GM19035 (cell line): ENCODE results near the gene DEFB129.
"Not testable (repeated sequence)": the region's sequence is repeated elsewhere in the genome, so short reads cannot be mapped to it uniquely, and the experiment has no call there.

Experiments
- ATAC-seq: cut with Tn5 transposase; IDR thresholded peaks from one replicate; pipeline ENCODE4 v1.9.1; 2021; ENCODE audit not compliant: unreplicated experiment

DEFB129 gene, protein sequence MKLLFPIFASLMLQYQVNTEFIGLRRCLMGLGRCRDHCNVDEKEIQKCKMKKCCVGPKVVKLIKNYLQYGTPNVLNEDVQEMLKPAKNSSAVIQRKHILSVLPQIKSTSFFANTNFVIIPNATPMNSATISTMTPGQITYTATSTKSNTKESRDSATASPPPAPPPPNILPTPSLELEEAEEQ

DNA sequence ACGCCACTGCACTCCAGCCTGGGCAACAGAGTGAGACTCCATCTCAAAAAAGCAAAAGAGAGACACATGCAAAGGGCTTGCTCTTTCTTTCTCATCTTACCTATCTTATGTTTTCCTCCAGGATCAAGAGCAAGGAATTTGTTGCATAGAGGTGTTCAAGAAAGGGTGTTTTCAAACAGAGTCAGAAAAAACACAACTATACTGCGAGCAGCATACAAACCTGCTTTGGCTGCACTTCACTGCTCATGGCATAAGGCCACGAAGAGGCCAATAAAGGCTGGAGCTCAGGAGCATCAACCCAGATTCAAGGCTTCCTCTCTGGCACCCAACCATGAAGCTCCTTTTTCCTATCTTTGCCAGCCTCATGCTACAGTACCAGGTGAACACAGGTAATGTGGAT is at the start of gene DEFB129:
TSS of gene DEFB129 (plus strand) at position 301 of the 400 bp plus-strand sequence. CDS start at position 332, 31 bp downstream.
- no peak for ATAC-seq

DNA sequence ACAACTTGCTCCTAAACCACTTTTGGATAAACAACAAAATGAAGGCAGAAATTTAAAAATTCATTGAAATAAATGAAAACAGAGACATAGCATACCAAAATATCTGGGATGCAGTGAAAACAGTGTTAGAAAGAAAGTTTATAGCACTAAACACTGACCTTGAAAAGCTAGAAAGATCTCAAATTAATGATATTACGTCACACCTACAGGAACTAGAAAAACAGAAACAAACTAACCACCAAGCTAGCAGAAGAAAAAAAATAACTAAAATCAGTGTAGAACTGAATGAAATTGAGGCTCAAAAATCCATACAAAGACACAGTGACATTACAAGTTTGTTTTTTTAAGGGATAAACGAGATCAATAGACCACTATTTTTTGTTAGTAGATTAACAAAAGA is 42.8 kb upstream of the DEFB129 start:
- ATAC-seq, result no peak

DNA sequence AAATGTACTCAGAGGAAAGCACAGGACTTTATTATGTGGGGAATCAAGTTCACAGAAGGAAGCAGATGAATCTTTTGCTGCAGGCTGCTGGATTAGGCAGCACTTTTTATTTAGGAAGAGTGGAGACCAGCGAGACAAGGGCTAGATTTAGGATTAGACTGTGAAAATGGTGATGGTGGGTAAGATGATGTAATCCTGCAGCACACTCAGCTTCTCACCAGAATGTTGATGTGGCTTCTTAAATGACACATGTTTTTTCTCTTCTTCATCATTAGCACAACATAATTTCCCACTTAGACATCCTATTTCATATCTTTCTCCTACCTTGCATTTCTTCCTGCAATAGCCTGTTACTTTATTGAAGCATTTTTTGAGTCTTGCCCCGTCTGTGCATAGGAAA is 39.3 kb upstream of the DEFB129 start:
- no peak for ATAC-seq

DNA sequence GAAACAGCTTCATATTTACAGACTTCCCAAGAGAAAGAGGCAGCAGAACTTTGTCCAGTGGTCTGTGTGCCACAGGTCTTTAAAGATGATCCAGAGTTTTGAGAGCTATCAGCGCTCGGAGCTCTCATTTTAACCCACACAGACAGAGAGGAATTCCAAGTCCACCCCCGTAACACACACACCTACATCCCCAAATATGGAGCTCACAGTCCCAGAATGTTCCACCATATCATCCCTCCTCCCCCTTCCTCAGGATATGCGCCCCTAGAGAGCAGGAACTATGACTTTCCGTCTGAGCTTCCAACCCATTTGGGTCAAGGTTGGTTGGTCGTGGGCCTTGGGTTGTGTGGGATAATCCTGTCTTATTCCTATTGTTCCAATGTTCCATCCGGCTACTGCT is 37.4 kb upstream of the DEFB129 start, which contains the start of gene DEFB128:
TSS of gene DEFB128 (minus strand) at position 101 of the 400 bp plus-strand sequence. CDS start at position 13, 88 bp downstream.
- ATAC-seq, result no peak

DNA sequence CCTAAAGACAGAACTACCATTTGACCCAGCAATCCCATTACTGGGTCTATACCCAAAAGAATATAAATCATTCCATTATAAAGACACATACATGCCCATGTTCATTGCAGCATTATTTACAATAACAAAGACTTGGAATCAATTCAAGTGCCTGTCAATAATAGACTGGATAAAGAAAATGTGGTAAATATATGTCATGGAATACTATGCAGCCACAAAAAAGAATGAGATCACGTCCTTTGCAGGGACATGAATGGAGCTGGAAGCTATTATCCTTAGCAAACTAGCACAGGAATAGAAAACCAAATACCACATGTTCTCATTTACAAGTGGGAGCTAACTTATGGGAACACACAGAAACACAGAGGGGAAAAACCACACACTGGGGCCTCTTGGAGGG is 28.8 kb upstream of the DEFB129 start:
- no peak for ATAC-seq

DNA sequence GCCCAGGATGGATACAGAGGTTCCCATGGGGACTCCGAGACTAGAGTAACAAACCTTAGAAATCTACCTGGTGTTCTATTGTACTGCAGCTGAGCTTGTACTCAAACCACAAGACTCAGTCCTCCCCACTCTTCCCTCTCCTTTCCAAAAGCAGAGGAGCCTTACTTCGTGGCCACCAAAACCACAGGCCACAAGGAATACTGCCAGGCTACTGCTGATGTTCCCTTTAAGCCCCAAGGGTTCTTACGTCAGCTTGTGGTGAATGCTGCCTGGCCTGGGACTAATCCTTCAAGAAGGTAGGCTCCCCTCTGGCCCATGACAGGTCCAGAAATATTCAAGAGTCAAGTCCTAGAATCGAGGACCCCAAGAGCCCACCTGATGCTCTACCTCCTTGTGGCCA is 27.1 kb upstream of the DEFB129 start:
- ATAC-seq, result no peak

DNA sequence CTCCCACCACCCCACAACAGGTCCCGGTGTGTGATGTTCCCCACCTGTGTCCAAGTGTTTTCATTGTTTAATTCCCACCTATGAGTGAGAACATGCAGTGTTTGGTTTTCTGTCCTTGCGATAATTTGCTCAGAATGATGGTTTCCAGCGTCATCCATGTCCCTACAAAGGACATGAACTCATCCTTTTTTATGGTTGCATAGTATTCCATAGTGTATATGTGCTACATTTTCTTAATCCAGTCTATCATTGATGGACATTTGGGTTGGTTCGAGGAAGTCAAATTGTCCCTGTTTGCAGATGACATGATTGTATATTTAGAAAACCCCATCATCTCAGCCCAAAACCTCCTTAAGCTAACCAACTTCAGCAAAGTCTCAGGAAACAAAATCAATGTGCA is 23.4 kb upstream of the DEFB129 start:
- ATAC-seq, result not testable (repeated sequence)

DNA sequence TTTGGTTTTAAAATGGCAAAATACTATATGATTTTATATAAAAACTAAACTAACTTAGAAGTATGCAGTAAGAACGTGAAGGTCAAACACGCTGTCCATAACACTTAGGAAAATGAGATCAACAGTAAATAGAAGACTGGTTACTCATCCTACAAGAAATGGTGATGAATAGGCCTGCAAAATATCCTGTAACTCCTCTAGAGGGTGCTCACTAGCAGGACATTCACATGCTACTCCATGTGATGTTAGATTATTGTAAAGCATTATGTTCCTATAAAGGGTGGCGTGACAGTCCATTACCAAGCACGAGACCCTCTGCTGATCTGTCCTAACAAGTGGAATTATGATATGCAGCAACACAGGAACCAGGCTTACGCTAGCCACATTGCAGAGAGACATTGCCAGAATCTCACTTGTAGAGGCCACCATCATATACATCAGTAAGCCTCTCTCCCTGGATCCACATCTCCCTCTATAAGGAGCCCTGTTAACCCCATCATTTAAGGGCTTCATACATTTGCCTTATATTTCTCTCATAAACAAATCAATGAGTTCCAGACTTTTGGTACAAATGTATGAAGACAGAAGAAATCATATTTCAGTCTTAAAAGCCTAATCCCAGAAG is 18.0 kb upstream of the DEFB129 start:
- ATAC-seq, result no peak

DNA sequence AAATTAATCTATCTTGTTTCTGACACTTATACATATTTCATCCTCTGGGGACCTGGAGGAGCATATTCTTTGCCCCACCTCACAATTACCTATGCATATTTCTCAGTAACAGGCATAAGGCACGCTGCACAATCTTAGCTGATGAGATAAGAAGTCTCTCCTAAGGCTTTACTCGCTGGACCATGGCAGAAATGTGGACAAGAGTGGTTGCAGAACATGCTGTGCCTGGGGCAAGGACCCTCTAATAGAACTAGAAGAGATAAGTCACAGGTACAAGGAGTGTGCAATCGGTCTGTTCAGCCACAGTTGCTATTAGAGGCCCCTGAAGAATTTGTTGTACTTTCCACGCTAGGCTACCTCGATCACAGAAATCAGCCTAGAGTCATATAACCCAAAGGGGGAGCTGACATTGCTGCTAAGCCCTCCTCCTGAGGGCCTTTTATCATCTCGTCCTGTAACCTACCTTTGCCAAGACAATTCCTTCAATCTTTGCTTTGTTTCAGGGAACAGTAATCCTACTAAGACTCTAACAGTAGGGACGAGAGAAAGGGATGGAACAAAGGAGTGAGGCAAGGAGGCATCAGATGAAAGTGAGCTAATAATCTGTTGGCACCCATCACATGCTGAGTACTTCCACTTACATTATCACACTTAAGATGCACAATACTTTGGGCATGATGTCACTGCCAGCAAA is 16.1 kb upstream of the DEFB129 start:
- ATAC-seq, result no peak

DNA sequence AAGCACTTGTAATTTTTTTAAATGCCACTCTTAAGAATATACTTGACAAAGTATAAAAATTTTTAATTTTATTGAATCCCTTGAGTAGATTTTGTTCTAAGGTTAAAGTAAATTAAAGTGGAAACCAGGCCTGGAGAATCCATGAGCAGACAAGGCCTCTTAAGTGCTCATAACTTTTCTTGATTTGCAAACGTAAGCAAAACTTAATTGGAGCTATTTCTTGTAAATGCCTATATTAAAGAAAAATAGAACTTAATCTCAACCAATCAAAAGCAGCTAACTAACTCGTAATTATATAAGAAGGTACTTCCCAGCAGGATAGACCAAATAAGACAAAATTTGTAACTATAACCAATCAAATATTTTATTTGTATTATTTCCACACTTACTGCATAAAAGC is 12.7 kb upstream of the DEFB129 start:
- ATAC-seq, result no peak

DNA sequence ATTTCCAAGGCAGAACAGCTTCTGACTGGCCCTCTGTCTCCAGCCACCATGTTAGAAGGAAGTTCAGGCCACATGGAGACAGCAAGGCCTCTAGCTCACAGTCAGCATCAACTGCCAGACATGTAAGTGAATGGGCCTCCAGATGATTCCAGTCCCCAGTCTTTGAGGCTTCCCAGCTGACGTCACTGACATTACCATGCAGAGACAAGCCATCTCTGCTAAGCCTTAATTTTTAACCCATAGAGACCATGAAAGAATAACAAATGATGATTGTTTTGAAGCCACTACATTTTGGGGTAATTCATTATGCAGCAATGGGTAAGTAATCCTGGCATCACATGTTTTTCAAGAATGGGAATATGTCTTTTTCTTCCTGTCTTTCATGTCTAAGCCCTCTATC is 11.3 kb upstream of the DEFB129 start:
- no peak for ATAC-seq

DNA sequence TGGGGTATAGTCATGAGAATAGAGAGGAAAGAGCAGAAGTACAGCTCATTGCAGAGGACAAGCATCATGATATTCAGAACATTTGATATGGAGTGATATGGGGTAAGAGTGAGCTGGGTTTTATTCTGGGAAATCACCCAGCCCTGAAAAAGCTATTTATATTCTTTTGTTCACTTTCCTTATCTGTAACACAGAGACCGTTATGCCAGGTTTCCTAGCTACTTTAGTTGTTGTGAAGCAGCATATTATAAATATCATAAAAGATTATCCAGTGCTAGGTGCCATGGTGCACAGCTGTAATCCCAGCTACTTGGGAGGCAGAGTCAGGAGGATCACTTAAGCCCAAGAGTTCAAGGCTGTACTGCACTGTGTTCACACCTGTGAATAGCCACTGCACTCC is 9.8 kb upstream of the DEFB129 start:
- no peak for ATAC-seq

DNA sequence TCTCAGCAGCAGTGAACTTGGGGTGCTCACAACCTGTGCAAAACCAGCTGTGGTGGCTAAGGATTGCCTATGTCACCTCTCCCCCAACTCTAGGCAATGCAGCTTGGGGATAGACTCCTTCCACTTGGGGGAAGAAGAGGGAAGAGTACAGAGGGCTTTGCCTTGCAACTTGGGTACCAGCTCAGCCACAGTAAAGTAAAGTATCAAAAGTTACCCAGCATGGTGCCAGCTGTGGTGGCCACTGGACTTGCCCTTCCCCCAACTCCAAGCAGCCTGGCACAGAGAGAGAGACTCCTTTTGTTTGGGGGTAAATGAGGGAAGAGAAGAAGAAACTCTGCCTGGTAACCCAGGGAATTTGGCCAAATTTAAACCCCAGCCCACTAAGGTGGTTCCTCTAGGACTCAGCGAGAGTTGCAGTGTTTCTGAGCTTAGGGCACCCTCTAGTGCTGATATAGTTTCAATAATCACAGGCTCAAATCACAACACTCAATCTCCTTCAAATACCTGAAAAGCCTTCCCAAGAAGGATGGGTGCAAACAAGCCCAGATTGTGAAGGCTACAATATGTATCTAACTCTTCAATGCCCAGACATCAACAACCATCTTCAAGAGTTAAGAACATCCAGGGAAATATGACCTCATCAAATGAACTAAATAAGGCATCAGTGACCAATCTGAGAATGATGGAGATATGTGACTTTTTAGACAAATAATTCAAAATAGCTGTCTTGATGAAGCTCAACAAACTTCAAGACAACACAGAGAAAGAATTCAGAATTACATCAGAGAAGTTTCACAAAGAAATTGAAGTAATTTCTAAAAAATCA is 7.6 kb upstream of the DEFB129 start:
- no peak for ATAC-seq

DNA sequence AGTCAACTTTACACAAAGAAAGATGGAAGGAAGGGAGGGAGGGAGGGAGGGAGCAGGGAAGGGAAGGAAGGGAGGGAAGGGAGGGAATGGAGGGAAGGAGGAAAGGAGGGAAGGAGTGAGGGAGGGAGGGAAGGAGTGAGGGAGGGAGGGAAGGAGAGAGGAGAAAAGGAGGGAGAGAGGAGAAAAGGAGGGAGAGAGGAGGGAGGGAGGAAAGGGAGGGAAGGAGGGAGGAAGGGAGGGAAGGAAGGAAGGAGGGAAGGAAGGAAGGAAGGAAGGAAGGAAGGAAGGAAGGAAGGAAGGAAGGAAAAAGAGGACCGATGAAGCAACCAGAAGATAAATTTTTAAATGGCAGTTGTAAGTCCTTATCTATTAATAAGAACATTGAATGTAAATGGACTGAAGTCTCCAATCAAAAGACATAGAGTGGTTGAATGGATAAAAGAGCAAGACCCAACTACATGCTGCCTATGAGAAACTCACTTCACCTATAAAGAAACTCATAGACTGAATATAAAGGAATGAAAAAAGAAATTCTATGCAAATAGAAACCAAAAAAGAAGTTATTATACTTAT is 5.7 kb upstream of the DEFB129 start:
- ATAC-seq, result no peak

DNA sequence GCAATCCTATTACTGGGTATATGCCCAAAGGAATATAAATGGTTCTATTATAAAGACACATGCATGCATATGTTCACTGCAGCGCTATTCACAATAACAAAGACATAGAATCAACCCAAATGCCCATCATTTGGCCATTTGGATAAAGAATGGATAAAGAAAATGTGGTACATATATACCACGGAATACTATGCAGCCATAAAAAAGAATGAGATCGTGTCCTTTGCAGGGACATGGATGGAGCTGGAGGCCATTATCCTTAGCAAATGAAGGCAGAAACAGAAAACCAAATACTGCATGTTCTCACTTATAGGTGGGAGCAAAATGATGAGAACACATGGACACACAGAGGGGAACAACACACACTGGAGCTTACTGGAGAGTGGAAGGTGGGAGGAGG is 1.2 kb upstream of the DEFB129 start:
- ATAC-seq, result not testable (repeated sequence)

DNA sequence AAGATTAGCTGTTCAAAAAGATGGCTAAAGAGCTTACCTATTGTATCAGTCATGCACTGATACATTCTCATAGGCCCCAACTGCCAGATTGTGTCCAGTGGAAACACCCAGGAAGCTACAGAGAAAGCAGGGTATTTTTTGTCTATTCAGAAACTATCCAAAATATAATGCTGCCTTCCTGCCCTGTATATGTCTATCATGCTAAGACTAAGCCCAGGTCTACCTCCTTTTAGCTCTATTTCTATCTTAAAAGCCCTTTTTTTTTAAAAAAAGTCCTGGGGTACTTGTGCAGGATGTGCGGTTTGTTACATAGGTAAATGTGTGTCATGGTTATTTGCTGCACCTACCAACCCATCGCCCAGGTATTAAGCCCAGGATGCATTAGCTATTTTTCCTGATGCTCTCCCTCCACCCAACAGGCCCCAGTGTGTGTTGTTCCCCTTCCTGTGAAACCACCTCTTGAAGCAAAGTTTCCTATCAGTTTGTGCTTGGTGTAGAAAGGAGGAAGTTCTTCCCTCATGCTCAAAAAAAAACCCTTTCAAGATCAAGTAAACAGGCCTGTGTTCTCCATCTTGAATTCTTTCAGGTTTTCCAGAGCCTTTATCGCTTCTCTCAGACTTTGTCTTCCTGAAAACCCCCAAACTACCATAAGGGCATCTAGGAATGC is 514 bp downstream of the DEFB129 start:
- ATAC-seq, result no peak

DNA sequence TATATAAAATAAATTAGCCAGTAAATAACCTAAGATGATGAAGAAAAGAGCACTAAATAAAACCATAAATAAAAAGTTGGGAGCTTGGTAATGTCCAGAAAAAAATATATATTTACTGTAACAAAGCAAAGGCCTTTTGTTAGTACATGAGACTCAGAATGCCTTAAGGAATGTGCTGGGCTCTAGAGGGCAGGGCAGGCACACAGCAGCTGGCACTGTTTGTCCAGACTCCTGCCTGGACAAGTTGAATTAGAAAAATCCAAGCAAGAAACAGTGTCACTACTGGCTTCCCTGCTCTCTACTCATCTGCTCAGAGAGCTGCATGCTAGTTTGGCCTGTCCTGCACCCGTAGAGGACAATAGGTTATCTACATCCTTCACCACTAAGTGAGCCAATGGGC is 8.8 kb downstream of the DEFB129 start:
- ATAC-seq, result no peak

DNA sequence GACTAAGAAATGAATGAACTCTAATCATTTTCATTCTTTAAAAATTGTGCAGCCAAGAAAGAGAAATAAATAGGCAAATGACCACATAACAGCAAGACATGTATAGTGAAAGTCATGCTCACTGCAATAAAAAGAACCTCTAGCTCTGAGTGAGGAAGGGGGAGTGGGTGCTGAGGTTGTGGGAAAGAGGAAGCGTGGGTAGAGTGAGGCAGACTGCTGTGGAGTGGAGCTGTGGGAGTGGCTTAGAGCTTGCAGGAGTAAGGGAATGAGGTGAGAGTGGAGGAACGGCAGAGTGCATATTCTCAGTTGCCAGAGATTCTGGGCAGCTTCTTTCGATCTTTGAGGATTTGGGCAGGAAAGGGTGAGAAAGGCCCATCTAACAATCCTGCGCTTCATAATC is 10.4 kb downstream of the DEFB129 start:
- ATAC-seq, result no peak

DNA sequence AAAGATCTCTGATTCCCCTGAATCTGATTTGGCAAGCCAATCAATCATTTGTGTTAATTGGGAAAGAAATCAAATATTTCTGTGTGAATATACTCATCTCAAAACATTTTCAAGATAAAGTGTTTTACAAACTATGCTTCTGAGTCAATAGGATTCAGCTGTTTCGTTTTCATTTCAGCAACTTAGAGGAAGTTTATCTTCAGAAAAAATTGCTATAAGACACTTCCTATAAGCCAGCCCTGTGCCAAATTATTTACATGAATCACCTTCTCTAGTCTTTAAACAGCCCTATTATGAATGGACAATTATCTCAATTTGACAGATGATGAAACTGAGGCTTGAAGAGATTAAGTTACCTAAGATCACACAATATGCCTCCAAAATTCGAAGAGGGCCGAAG is 10.9 kb downstream of the DEFB129 start:
- no peak for ATAC-seq

DNA sequence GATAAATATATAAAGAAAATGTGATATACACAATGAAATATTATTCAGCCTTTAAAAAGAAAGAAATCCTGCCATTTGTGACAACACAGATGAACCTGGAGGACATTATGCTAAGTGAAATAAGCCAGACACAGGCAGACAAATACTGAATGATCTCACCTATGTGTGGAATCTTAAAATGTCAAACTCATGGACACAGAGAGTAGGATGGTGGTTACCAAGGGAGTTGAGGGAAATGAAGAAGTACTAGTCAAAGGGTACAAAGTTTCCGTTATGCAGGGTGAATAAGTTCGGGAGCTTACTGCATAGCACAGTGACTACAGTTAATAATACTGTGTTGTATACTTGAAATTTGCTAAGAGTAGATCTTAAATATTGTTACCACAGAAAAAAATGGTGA is 15.8 kb downstream of the DEFB129 start:
- ATAC-seq, result no peak

DNA sequence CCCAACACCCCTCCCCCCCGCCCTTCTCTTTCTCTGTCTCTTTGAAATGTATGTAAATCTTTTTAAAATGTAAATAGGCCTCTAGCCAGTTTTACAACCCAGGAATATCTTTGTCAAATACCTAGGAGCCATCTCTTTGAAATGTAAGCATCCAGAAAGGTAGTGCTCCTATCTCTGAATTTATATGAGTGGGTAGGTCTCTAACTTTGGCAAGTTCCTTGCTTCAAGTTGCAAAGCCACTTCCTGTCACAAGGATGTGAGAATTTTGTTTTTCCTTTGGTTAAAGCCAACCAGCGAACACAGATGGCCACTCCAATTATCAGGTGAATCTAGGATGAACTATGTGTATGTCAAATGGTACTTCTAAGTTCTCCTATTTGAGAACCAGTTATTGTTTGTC is 24.3 kb downstream of the DEFB129 start:
- no peak for ATAC-seq
